Naive thymus-derived CD8-positive, alpha-beta T cell (primary cell): Measurements from ENCODE around the gene UCK2. TPM values are rescaled to one million over a fixed set of nuclear protein-coding genes. Genes with fewer than 3 reads are reported as not detected.

Experiments
- ATAC-seq, 2 donors: fragments of 150-1000 bp; cut with Tn5 transposase in 1 of 2; sonication (Bioruptor Pico), chemical (Tn5 transposase) in 1 of 2; 1 replicate in 1 of 2; 2 replicates in 1 of 2; pipeline ENCODE4 v1.10.0; 2021; ENCODE audit warnings: mild to moderate bottlenecking in 2 of 2, moderate library complexity in 2 of 2
- POLR2A ChIA-PET: fragments of 350-600 bp; sonication (Branson Sonifier 250); formaldehyde crosslinking; loops from one replicate; lab custom pipeline; 2021; ENCODE audit warnings: antibody characterized with exemption; lab: Charles Lee
- DNase-seq, 10 donors: peaks; one replicate each; pipeline versions ENCODE4 v3.0.0 to v3.0.0-alpha.2; 2020 to 2022
- H3K27ac Mint-ChIP-seq, 10 donors: one replicate each; pipeline ENCODE4 v1.8.0; 2020 to 2022; ENCODE audit warnings: mild to moderate bottlenecking in 10 of 10, mixed read lengths in 10 of 10, moderate library complexity in 4 of 10, inconsistent platforms in 1 of 10
- H3K27me3 Mint-ChIP-seq, 5 donors: one replicate each; pipeline ENCODE4 v1.8.0; 2021 to 2022; ENCODE audit warnings: mixed read lengths in 5 of 5
- H3K36me3 Mint-ChIP-seq, 3 donors: one replicate each; pipeline ENCODE4 v1.8.0; 2020 to 2022; ENCODE audit warnings: mixed read lengths in 3 of 3, mild to moderate bottlenecking in 2 of 3, inconsistent platforms in 1 of 3
- H3K4me1 Mint-ChIP-seq, 4 donors: one replicate each; pipeline ENCODE4 v1.8.0; 2021 to 2022; ENCODE audit warnings: mixed read lengths in 4 of 4
- H3K4me3 Mint-ChIP-seq, 10 donors: one replicate each; pipeline ENCODE4 v1.8.0; 2020 to 2022; ENCODE audit warnings: mild to moderate bottlenecking in 10 of 10, mixed read lengths in 10 of 10, moderate library complexity in 6 of 10, inconsistent platforms in 1 of 10
- H3K9me3 Mint-ChIP-seq, 9 donors: one replicate each; pipeline ENCODE4 v1.8.0; 2020 to 2022; ENCODE audit warnings: mixed read lengths in 9 of 9, mild to moderate bottlenecking in 3 of 9, inconsistent platforms in 1 of 9, moderate library complexity in 1 of 9
- polyA plus RNA-seq, 3 donors: library from polyadenylated mRNA; unstranded; fragments of 300-500 nt; fragmentation: Illumina TruSeq; gene quantifications; one replicate each; pipeline ENCODE4 v1.2.3, GENCODE V29; 2021
- total RNA-seq, 8 experiments: library from RNA in 2 of 8; stranded (reverse) in 2 of 8; gene quantifications; one replicate each; pipeline ENCODE4 v1.2.3 and lab custom pipeline; 2021 to 2026

Gene UCK2
- total and polyA plus RNA-seq, 5 experiments from 2014 or later, result 1.1 to 5.3 (median 2.3) TPM

GRCh38 chr1:165900576-165901380, 73.4 kb downstream of the UCK2 start:
- POLR2A ChIA-PET, result no interaction called here
- H3K36me3 Mint-ChIP-seq, result peaks cover 0 to 5% (median 0%) of the 10 kb centered on the region in 3 donors
- peaks cover 0 to 6% (median 1%) of the 10 kb centered on the region in 4 donors for H3K4me1 Mint-ChIP-seq
- no peak for DNase-seq
- H3K9me3 Mint-ChIP-seq, result no peaks in the 10 kb centered on the region
- ATAC-seq, result no peak
- peak overlapping the region in 4 of 10 donors; percentile 11 to 66 (median 44) for H3K27ac Mint-ChIP-seq
- no peaks in the 10 kb centered on the region for H3K27me3 Mint-ChIP-seq
- H3K4me3 Mint-ChIP-seq, result no peak overlapping the region

- ATAC-seq (no peak), DNase-seq (no peak)
- H3K9me3 Mint-ChIP-seq, result no peaks in the 10 kb centered on the region
- peaks cover 0 to 5% (median 0%) of the 10 kb centered on the region in 3 donors for H3K36me3 Mint-ChIP-seq
- peaks cover 0 to 8% (median 0%) of the 10 kb centered on the region in 4 donors for H3K4me1 Mint-ChIP-seq
- no peaks in the 10 kb centered on the region for H3K27me3 Mint-ChIP-seq
- H3K4me3 Mint-ChIP-seq, result no peak overlapping the region
- POLR2A ChIA-PET, result no interaction called here
- no peak overlapping the region for H3K27ac Mint-ChIP-seq
These were observed 75.2 kb downstream of the UCK2 start for GRCh38 chr1:165902565-165902964.

- Mint-ChIP-seq H3K4me3 (no peak overlapping the region), H3K4me1 (peaks cover 0 to 8% (median 0%) of the 10 kb centered on the region in 4 donors), H3K27ac (no peak overlapping the region), H3K36me3 (peaks cover 0 to 7% (median 0%) of the 10 kb centered on the region in 3 donors), H3K27me3 (no peaks in the 10 kb centered on the region), H3K9me3 (no peaks in the 10 kb centered on the region)
- POLR2A ChIA-PET, result no interaction called here
- DNase-seq (no peak), ATAC-seq (no peak)
These were observed 76.3 kb downstream of the UCK2 start for GRCh38 chr1:165903672-165904071.

GRCh38 chr1:165904948-165905347, 77.5 kb downstream of the UCK2 start:
- DNase-seq, result no peak
- POLR2A ChIA-PET, result no interaction called here
- Mint-ChIP-seq H3K4me1 (peaks cover 0 to 8% (median 0%) of the 10 kb centered on the region in 4 donors), H3K9me3 (no peaks in the 10 kb centered on the region), H3K27me3 (no peaks in the 10 kb centered on the region), H3K36me3 (peaks cover 0 to 7% (median 0%) of the 10 kb centered on the region in 3 donors), H3K27ac (no peak overlapping the region), H3K4me3 (no peak overlapping the region)
- no peak for ATAC-seq

GRCh38 chr1:165905853-165906252, 78.4 kb downstream of the UCK2 start:
- peaks cover 0 to 6% (median 0%) of the 10 kb centered on the region in 4 donors for H3K4me1 Mint-ChIP-seq
- H3K9me3 Mint-ChIP-seq, result no peaks in the 10 kb centered on the region
- peak in 1 of 2 donors; percentile 46 for ATAC-seq
- peak overlapping the region in 1 of 10 donors; percentile 2 for H3K27ac Mint-ChIP-seq
- H3K4me3 Mint-ChIP-seq, result no peak overlapping the region
- H3K36me3 Mint-ChIP-seq, result peaks cover 0 to 7% (median 0%) of the 10 kb centered on the region in 3 donors
- H3K27me3 Mint-ChIP-seq, result no peaks in the 10 kb centered on the region
- no peak for DNase-seq
- POLR2A ChIA-PET, result no interaction called here

- Mint-ChIP-seq H3K4me1 (peaks cover 0 to 6% (median 0%) of the 10 kb centered on the region in 4 donors), H3K27me3 (no peaks in the 10 kb centered on the region), H3K9me3 (no peaks in the 10 kb centered on the region), H3K4me3 (no peak overlapping the region), H3K36me3 (peaks cover 0 to 7% (median 0%) of the 10 kb centered on the region in 3 donors), H3K27ac (no peak overlapping the region)
- POLR2A ChIA-PET, result interaction anchor here (1.0 kb wide), 1 partner anchor 209 kb away, joined by 3 read pairs; the partner anchor contains the start of gene ALDH9A1
- no peak for DNase-seq
- ATAC-seq, result no peak
These were observed 79.9 kb downstream of the UCK2 start for GRCh38 chr1:165907256-165907857.

- POLR2A ChIA-PET, result no interaction called here
- H3K27ac Mint-ChIP-seq, result no peak overlapping the region
- H3K27me3 Mint-ChIP-seq, result peaks cover 0 to 4% (median 0%) of the 10 kb centered on the region in 5 donors
- H3K4me1 Mint-ChIP-seq, result peaks cover 0 to 5% (median 3%) of the 10 kb centered on the region in 4 donors
- H3K36me3 Mint-ChIP-seq, result peaks cover 0 to 2% (median 0%) of the 10 kb centered on the region in 3 donors
- DNase-seq (no peak), ATAC-seq (no peak)
- H3K4me3 Mint-ChIP-seq, result no peak overlapping the region
- H3K9me3 Mint-ChIP-seq, result no peaks in the 10 kb centered on the region
These were observed 83.5 kb downstream of the UCK2 start for GRCh38 chr1:165910764-165911421.

GRCh38 chr1:165911609-165912281, 84.3 kb downstream of the UCK2 start:
- peak overlapping the region in 2 of 10 donors; percentile 4 to 29 for H3K27ac Mint-ChIP-seq
- peaks cover 0 to 2% (median 0%) of the 10 kb centered on the region in 3 donors for H3K36me3 Mint-ChIP-seq
- POLR2A ChIA-PET, result interaction anchor here (1.4 kb wide), 1 partner anchor 143 kb away, joined by 4 read pairs; the partner anchor contains the start of gene TMCO1
- ATAC-seq, result no peak
- H3K9me3 Mint-ChIP-seq, result no peaks in the 10 kb centered on the region
- no peak overlapping the region for H3K4me3 Mint-ChIP-seq
- DNase-seq, result no peak
- H3K27me3 Mint-ChIP-seq, result peaks cover 0 to 4% (median 0%) of the 10 kb centered on the region in 5 donors
- H3K4me1 Mint-ChIP-seq, result peaks cover 0 to 5% (median 2%) of the 10 kb centered on the region in 4 donors

GRCh38 chr1:165912638-165913037, 85.2 kb downstream of the UCK2 start:
- ATAC-seq, result no peak
- peaks cover 0 to 4% (median 0%) of the 10 kb centered on the region in 5 donors for H3K27me3 Mint-ChIP-seq
- H3K27ac Mint-ChIP-seq, result no peak overlapping the region
- POLR2A ChIA-PET, result interaction anchor here (1.4 kb wide), 1 partner anchor 144 kb away, joined by 4 read pairs; the partner anchor contains the start of gene TMCO1
- no peak for DNase-seq
- H3K36me3 Mint-ChIP-seq, result peaks cover 0 to 2% (median 0%) of the 10 kb centered on the region in 3 donors
- peaks cover 0 to 5% (median 2%) of the 10 kb centered on the region in 4 donors for H3K4me1 Mint-ChIP-seq
- no peaks in the 10 kb centered on the region for H3K9me3 Mint-ChIP-seq
- no peak overlapping the region for H3K4me3 Mint-ChIP-seq

- Mint-ChIP-seq H3K4me3 (no peak overlapping the region), H3K4me1 (peaks cover 0 to 5% (median 2%) of the 10 kb centered on the region in 4 donors), H3K36me3 (no peaks in the 10 kb centered on the region), H3K27ac (peak overlapping the region in 1 of 10 donors; percentile 3), H3K27me3 (peaks cover 0 to 4% (median 0%) of the 10 kb centered on the region in 5 donors), H3K9me3 (no peaks in the 10 kb centered on the region)
- DNase-seq, result peak; percentile 15 to 82 (median 66)
- POLR2A ChIA-PET, result interaction anchor here (1.0 kb wide), 1 partner anchor 145 kb away, joined by 3 read pairs; no protein-coding TSS in a partner anchor
- peak; percentile 87 to 90 for ATAC-seq
These were observed 86.9 kb downstream of the UCK2 start for GRCh38 chr1:165914136-165914798.

- Mint-ChIP-seq H3K27ac (peak overlapping the region in 1 of 10 donors; percentile 4), H3K36me3 (no peaks in the 10 kb centered on the region), H3K27me3 (peaks cover 0 to 4% (median 0%) of the 10 kb centered on the region in 5 donors), H3K4me1 (peaks cover 0 to 5% (median 2%) of the 10 kb centered on the region in 4 donors), H3K4me3 (no peak overlapping the region), H3K9me3 (no peaks in the 10 kb centered on the region)
- DNase-seq (no peak), ATAC-seq (no peak)
- POLR2A ChIA-PET, result no interaction called here
These were observed 88.1 kb downstream of the UCK2 start for GRCh38 chr1:165915480-165915879.
